MCF 10A (cell line): Measurements from ENCODE around the gene SDCBP2. TPM values are rescaled to one million over a fixed set of nuclear protein-coding genes. Genes with fewer than 3 reads are reported as not detected.

Source experiments
- BruUV-seq: library from RNA; stranded (reverse); fragments of 400-500 nt; replicated peaks from 2 replicates; lab custom pipeline; 2021; lab: Mats Ljungman, UMichigan
- CTCF ChIA-PET: fragments of 300-600 bp; sonication (Branson Sonifier 250); formaldehyde crosslinking; extraction: SDS; loops from one replicate; lab custom pipeline; 2021; ENCODE audit warnings: antibody characterized with exemption, inconsistent platforms; lab: Yijun Ruan, JAX
- POLR2A ChIA-PET: fragments of 300-600, 350-650 bp; sonication (Branson Sonifier 250); formaldehyde crosslinking; extraction: SDS; loops from one replicate; lab custom pipeline; 2020; ENCODE audit warnings: antibody characterized with exemption, inconsistent platforms; lab: Yijun Ruan, JAX
- DNase-seq: peaks from one replicate; pipeline ENCODE4 v3.0.0-alpha.2; 2018; ENCODE audit not compliant: unreplicated experiment
- H3K27ac Mint-ChIP-seq: one replicate; pipeline ENCODE4 v1.8.0; 2022; ENCODE audit warnings: mild to moderate bottlenecking, low read depth, mixed read lengths; ENCODE audit not compliant: unreplicated experiment
- H3K27me3 Mint-ChIP-seq: one replicate; pipeline ENCODE4 v1.8.0; 2022; ENCODE audit warnings: mixed read lengths; ENCODE audit not compliant: insufficient read depth, unreplicated experiment
- H3K36me3 Mint-ChIP-seq: one replicate; pipeline ENCODE4 v1.8.0; 2022; ENCODE audit warnings: mild to moderate bottlenecking, moderate library complexity, mixed read lengths; ENCODE audit not compliant: insufficient read depth, unreplicated experiment
- H3K4me1 Mint-ChIP-seq: one replicate; pipeline ENCODE4 v1.8.0; 2022; ENCODE audit warnings: mixed read lengths; ENCODE audit not compliant: insufficient read depth, unreplicated experiment
- H3K4me3 Mint-ChIP-seq: one replicate; pipeline ENCODE4 v1.8.0; 2022; ENCODE audit warnings: mild to moderate bottlenecking, moderate library complexity, mixed read lengths; ENCODE audit not compliant: unreplicated experiment
- H3K9me3 Mint-ChIP-seq: one replicate; pipeline ENCODE4 v1.8.0; 2022; ENCODE audit warnings: mixed read lengths; ENCODE audit not compliant: unreplicated experiment
- CTCF ChIP-seq: fragments of 200-600 bp; IDR thresholded peaks from one replicate; pipeline ENCODE4 v1.8.0; 2022; ENCODE audit warnings: antibody characterized with exemption, mild to moderate bottlenecking; ENCODE audit not compliant: unreplicated experiment
- intact Hi-C: fragments of 100-400 bp; cut with micrococcal nuclease; formaldehyde crosslinking; loops from 2 replicates; pipeline ENCODE4 v1.14.1; 2022
- total RNA-seq: library from RNA; stranded (reverse); gene quantifications from 2 replicates; pipeline ENCODE4 v1.2.3, GENCODE V29; 2022

Gene SDCBP2
- total RNA-seq, 1 experiment from 2014 or later = 11.8 TPM

- Mint-ChIP-seq H3K4me1 (peaks cover 10% of the 10 kb centered on the region), H3K9me3 (no peaks in the 10 kb centered on the region), H3K27me3 (no peaks in the 10 kb centered on the region), H3K4me3 (no peak overlapping the region), H3K36me3 (peaks cover 12% of the 10 kb centered on the region), H3K27ac (no peak overlapping the region)
- no peak for DNase-seq
- TF ChIP-seq CTCF = no peak
- intact Hi-C loops = no loop called here
- BruUV-seq = no TSS peak
- CTCF ChIA-PET = interaction anchor here (0.6 kb wide), 1 partner anchor 196 kb away, joined by 3 read pairs; no protein-coding TSS in a partner anchor
- POLR2A ChIA-PET = no interaction called here
Measured at GRCh38 chr20:1307171-1307570, 21.8 kb downstream of the SDCBP2 start.

- Mint-ChIP-seq H3K4me3 (no peak overlapping the region), H3K27me3 (no peaks in the 10 kb centered on the region), H3K27ac (no peak overlapping the region), H3K36me3 (peaks cover 12% of the 10 kb centered on the region), H3K9me3 (no peaks in the 10 kb centered on the region), H3K4me1 (peaks cover 10% of the 10 kb centered on the region)
- CTCF ChIA-PET = interaction anchor here (0.9 to 2.6 kb wide), 2 partner anchors 26 to 130 kb away, joined by 3 to 9 read pairs; no protein-coding TSS in a partner anchor
- TF ChIP-seq CTCF = no peak
- POLR2A ChIA-PET = no interaction called here
- no TSS peak for BruUV-seq
- intact Hi-C loops = no loop called here
- no peak for DNase-seq
Measured at GRCh38 chr20:1306316-1307135, 22.4 kb downstream of the SDCBP2 start.

DNA sequence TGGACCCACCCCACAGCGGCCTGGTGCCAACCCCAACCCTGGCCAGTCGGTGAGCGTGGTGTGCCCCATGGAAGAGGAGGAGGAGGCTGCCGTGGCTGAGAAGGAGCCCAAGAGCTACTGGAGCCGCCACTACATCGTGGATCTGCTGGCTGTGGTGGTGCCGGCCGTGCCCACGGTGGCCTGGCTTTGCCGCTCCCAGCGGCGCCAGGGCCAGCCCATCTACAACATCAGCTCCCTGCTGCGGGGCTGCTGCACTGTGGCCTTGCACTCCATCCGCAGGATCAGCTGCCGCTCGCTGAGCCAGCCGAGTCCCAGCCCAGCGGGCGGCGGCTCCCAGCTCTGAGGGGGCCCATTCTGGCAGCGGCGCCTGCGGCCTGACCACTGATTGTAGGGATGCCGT is 23.2 kb downstream of the SDCBP2 start:
- Mint-ChIP-seq H3K4me3 (no peak overlapping the region), H3K36me3 (peaks cover 12% of the 10 kb centered on the region), H3K4me1 (peaks cover 15% of the 10 kb centered on the region), H3K27me3 (no peaks in the 10 kb centered on the region), H3K27ac (no peak overlapping the region), H3K9me3 (no peaks in the 10 kb centered on the region)
- intact Hi-C loops = no loop called here
- ChIA-PET CTCF (interaction anchor here (0.9 to 2.6 kb wide), 2 partner anchors 27 to 131 kb away, joined by 3 to 9 read pairs; no protein-coding TSS in a partner anchor), POLR2A (interaction anchor here (0.9 kb wide), 1 partner anchor 16 kb away, joined by 3 read pairs; no protein-coding TSS in a partner anchor)
- no peak for DNase-seq
- no peak for TF ChIP-seq CTCF
- no TSS peak for BruUV-seq

- Mint-ChIP-seq H3K4me1 (peaks cover 15% of the 10 kb centered on the region), H3K4me3 (no peak overlapping the region), H3K27ac (no peak overlapping the region), H3K9me3 (no peaks in the 10 kb centered on the region), H3K27me3 (no peaks in the 10 kb centered on the region), H3K36me3 (peaks cover 12% of the 10 kb centered on the region)
- no peak for DNase-seq
- ChIA-PET CTCF (interaction anchor here (1.4 to 2.6 kb wide), 2 partner anchors 132 to 198 kb away, joined by 4 to 9 read pairs; no protein-coding TSS in a partner anchor), POLR2A (interaction anchor here (0.6 to 0.9 kb wide), 2 partner anchors 17 to 21 kb away, joined by 3 read pairs; no protein-coding TSS in a partner anchor)
- no peak for TF ChIP-seq CTCF
- no TSS peak for BruUV-seq
- intact Hi-C loops = no loop called here
Measured at GRCh38 chr20:1304710-1305515, 24.0 kb downstream of the SDCBP2 start.
